ENCODE results near the gene STIP1. TPM values are rescaled to one million over a fixed set of nuclear protein-coding genes. Genes with fewer than 3 reads are reported as not detected.
A peak's percentile ranks its signal among the peaks of the same experiment; 100 is the strongest.

STIP1 gene
- total RNA-seq, 2 donors from 2014 or later, result 104 to 139 TPM

DNA sequence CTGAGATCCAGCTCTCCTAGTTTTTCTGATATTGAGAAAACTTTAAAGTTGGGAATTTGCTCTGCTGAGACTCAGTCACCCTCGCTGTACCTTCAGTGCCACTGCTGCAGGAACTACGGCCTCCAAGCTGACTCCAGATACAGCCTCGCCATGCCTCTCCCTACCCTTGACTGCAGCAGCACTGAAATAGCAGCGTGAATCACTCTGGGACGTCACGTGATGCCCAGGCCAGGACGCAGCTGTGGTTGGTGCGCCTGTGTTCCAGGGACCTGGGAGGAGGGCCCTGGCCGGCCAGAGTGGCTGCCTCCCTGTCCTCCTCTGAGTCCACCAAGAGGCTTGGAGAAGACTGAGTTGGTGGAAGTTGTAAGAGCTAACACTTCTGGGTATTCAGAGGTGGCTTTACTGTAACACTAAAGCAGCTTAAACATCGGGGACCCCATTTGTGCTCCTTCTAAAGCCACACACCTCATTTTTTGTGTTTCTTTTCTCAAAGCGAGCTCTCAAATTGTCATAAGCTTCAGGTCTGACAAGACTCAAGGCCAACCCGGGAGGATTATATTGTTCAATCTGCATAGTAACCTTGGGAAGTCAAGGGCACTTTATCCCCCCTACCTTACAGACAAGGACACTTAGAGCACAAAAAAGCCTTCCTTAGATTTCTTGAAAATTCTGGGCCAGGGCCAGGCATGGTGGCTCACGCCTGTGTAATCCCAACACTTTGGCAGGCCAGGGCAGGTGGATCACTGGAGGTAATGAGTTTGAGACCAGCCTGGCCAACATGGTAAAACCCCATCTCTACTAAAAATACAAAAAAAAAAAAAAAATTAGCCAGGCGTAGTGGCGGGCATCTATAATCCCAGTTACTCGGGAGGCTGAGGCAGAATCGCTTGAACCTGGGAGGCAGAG lies 4.2 kb upstream of the STIP1 start:
- peak; percentile 81 for DNase-seq (ENCODE audit: low spot score)
- no peaks in the 10 kb centered on the region for H3K9me3 ChIP-seq
- 41% methylated on average over 17 of the region's 17 CpGs for WGBS
- H3K36me3 ChIP-seq, result no peaks in the 10 kb centered on the region
- no peaks in the 10 kb centered on the region for H3K4me1 ChIP-seq (replicated peaks)
- no peak overlapping the region for H3K4me3 ChIP-seq
- TF ChIP-seq, protein P1, sequence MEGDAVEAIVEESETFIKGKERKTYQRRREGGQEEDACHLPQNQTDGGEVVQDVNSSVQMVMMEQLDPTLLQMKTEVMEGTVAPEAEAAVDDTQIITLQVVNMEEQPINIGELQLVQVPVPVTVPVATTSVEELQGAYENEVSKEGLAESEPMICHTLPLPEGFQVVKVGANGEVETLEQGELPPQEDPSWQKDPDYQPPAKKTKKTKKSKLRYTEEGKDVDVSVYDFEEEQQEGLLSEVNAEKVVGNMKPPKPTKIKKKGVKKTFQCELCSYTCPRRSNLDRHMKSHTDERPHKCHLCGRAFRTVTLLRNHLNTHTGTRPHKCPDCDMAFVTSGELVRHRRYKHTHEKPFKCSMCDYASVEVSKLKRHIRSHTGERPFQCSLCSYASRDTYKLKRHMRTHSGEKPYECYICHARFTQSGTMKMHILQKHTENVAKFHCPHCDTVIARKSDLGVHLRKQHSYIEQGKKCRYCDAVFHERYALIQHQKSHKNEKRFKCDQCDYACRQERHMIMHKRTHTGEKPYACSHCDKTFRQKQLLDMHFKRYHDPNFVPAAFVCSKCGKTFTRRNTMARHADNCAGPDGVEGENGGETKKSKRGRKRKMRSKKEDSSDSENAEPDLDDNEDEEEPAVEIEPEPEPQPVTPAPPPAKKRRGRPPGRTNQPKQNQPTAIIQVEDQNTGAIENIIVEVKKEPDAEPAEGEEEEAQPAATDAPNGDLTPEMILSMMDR (IDR thresholded peaks at IDR 0.05), result no peak
- peak; percentile 95 for TF ChIP-seq POLR2AphosphoS5 (IDR thresholded peaks at IDR 0.05)
- TF ChIP-seq POLR2A (IDR thresholded peaks at IDR 0.05), result peak; percentile 87
- intact Hi-C loops (cut with DNase I), result no loop called here
- H3K27ac ChIP-seq, result peak overlapping the region; percentile 59 to 63
- no peaks in the 10 kb centered on the region for H3K27me3 ChIP-seq (replicated peaks; ENCODE audit: insufficient read depth)

DNA sequence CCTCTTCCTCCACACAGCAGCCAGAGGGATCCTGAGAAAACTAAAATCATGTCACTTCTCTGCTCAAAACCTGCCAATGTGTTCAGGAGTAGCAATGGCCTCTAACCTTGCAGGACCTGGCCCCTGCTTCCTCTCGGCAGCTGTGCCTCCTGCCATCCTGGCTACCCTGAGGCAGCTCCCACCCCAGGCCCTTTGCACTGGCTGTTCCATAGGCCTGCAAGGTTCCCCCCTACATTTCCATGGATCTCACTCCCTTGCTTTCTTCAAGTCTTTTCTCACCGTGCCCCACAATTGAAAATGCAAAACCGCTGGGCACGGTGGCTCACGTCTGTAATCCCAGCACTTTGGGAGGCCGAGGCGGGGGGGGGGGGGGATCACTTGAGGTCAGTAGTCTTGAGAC lies 2.1 kb upstream of the STIP1 start:
- intact Hi-C loops (cut with DNase I), result no loop called here
- whole genome bisulfite sequencing, result 91% methylated on average over 7 of the region's 7 CpGs
- no peak for DNase-seq (ENCODE audit: low spot score)
- H3K9me3 ChIP-seq, result no peaks in the 10 kb centered on the region
- H3K27ac ChIP-seq, result no peak overlapping the region
- H3K4me3 ChIP-seq, result no peak overlapping the region
- TF ChIP-seq, protein P1 (IDR thresholded peaks at IDR 0.05), result no peak
- TF ChIP-seq POLR2A (IDR thresholded peaks at IDR 0.05) (no peak), POLR2AphosphoS5 (IDR thresholded peaks at IDR 0.05) (no peak)
- no peaks in the 10 kb centered on the region for H3K36me3 ChIP-seq
- no peaks in the 10 kb centered on the region for H3K27me3 ChIP-seq (replicated peaks; ENCODE audit: insufficient read depth)
- no peaks in the 10 kb centered on the region for H3K4me1 ChIP-seq (replicated peaks)

DNA sequence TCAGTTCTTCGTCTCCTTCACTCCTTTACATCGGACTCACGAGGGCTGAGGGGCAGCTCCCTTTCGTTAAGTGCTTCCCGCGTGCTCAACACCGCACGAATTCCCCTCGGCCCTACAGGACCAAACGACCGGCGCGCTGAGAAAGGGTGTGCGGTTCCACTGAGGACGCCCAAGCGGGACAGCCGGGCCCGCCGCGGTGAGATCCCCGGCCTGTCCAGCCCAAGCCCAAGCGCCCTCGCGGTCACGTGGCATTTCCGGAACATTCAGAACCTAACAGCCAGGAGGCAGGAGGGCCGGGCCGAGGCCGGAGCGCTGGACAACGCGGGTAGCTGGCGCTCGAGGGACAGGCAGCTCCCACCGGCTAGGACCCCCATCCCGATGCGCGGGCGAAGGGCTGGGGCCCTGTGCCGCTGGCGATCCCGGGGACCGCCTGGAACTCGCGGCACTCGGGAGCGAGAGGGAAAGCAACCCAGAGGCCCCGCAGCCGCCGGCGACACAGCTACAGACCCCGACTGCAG lies 737 bp upstream of the STIP1 start:
- WGBS, result 0% methylated on average over 52 of the region's 52 CpGs
- TF ChIP-seq POLR2AphosphoS5 (IDR thresholded peaks at IDR 0.05), result no peak
- peak; percentile 96 for TF ChIP-seq POLR2A (IDR thresholded peaks at IDR 0.05)
- TF ChIP-seq, protein P1 (IDR thresholded peaks at IDR 0.05), result peak in 2 of 4 experiments; percentile 73
- peak overlapping the region; percentile 62 to 67 for H3K4me3 ChIP-seq
- intact Hi-C loops (cut with DNase I), result loop anchor here (5.0 kb wide), 1 partner anchor 117 kb away; the partner anchor contains the start of gene CATSPERZ
- peak overlapping the region; percentile 97 to 99 for H3K27ac ChIP-seq
- no peaks in the 10 kb centered on the region for H3K4me1 ChIP-seq (replicated peaks)
- H3K36me3 ChIP-seq, result no peaks in the 10 kb centered on the region
- no peaks in the 10 kb centered on the region for H3K27me3 ChIP-seq (replicated peaks; ENCODE audit: insufficient read depth)
- H3K9me3 ChIP-seq, result no peaks in the 10 kb centered on the region
- DNase-seq (ENCODE audit: low spot score), result peak; percentile 60

DNA sequence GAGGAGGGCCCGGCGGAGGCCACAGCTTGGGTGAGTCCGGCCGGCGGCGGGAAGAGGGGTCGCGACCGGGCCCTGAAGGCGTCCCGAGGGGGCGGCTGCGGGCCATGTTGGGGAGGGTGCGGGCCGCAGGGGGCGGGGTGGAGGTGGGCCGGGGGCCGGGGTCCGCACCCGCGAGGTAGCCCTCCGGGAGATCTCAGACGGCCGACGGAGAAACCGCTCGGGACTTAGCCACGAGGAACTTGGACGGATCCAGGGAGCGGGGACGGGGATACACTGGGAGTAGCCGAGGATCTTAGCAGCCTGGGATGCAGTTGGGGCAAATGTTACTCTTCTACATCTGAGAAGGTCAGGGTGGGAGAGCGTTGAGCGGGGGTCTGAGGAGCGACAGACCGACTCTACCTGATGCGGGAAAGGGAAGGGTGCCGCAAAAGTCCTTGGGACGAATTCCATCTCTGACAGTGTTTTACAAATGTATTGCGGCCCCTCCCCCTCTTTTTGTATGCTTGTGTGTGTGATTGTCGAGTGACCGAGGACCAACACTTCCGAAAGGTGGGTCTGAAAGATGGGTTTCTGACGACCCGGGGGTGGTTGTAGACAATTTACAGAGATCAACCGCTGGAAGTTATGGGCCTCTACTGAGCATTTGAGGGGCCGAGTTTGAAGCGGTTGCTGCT lies 658 bp downstream of the STIP1 start:
- peak; percentile 38 for DNase-seq (ENCODE audit: low spot score)
- Histone ChIP-seq H3K4me1 (replicated peaks) (no peaks in the 10 kb centered on the region), H3K27ac (no peak overlapping the region), H3K36me3 (no peaks in the 10 kb centered on the region), H3K4me3 (no peak overlapping the region), H3K9me3 (no peaks in the 10 kb centered on the region), H3K27me3 (replicated peaks; ENCODE audit: insufficient read depth) (no peaks in the 10 kb centered on the region)
- intact Hi-C loops (cut with DNase I), result loop anchor here (5.0 kb wide), 1 partner anchor 116 kb away; the partner anchor contains the start of gene CATSPERZ
- WGBS, result 2% methylated on average over 42 of the region's 48 CpGs
- TF ChIP-seq POLR2A (IDR thresholded peaks at IDR 0.05) (no peak), POLR2AphosphoS5 (IDR thresholded peaks at IDR 0.05) (no peak)
- TF ChIP-seq, protein P1 (IDR thresholded peaks at IDR 0.05), result no peak
